ENCODE results near the gene ANKRD30B. TPM values are rescaled to one million over a fixed set of nuclear protein-coding genes. Genes with fewer than 3 reads are reported as not detected.
"Not testable (repeated sequence)": the region's sequence is repeated elsewhere in the genome, so short reads cannot be mapped to it uniquely, and the experiment has no call there.

The ANKRD30B gene
- total RNA-seq, 4 donors from 2014 or later = 0.10 TPM; not detected in 3

GRCh38 chr18:14767474-14767873 lies 19.5 kb downstream of the ANKRD30B start:
- no peak for TF ChIP-seq CTCF (IDR thresholded peaks at IDR 0.05)
- TF ChIP-seq POLR2A (IDR thresholded peaks at IDR 0.05) = no peak
- DNase-seq (ENCODE audit: low spot score in 2 of 2) = no peak
- no peak overlapping the region for H3K4me3 ChIP-seq (ENCODE audit: low read depth, poor library complexity, severe bottlenecking)
- intact Hi-C loops (cut with DNase I; ENCODE audit: low total_unique reads) = no loop called here

- TF ChIP-seq POLR2A (IDR thresholded peaks at IDR 0.05) (no peak), CTCF (IDR thresholded peaks at IDR 0.05) (no peak)
These were observed 20.3 kb downstream of the ANKRD30B start for GRCh38 chr18:14768241-14768640.

GRCh38 chr18:14769381-14769780 lies 21.4 kb downstream of the ANKRD30B start:
- 81 to 82% methylated on average over 2 of the region's 2 CpGs for WGBS, 2 donors
- TF ChIP-seq POLR2A (IDR thresholded peaks at IDR 0.05) (no peak), CTCF (IDR thresholded peaks at IDR 0.05) (no peak)
- DNase-seq (ENCODE audit: low spot score in 2 of 2) = no peak
- intact Hi-C loops (cut with DNase I; ENCODE audit: low total_unique reads) = no loop called here
- no peak overlapping the region for H3K4me3 ChIP-seq (ENCODE audit: low read depth, poor library complexity, severe bottlenecking)

More at GRCh38 chr18:14768241-14768640, 20.3 kb downstream of the ANKRD30B start:
- DNase-seq (ENCODE audit: low spot score in 2 of 2) = no peak
- intact Hi-C loops (cut with DNase I; ENCODE audit: low total_unique reads) = no loop called here
- WGBS, 2 donors = 9 to 23% methylated on average over 1 of the region's 1 CpG
- no peak overlapping the region for H3K4me3 ChIP-seq (ENCODE audit: low read depth, poor library complexity, severe bottlenecking)

- no peak overlapping the region for H3K4me3 ChIP-seq (ENCODE audit: low read depth, poor library complexity, severe bottlenecking)
- TF ChIP-seq POLR2A (IDR thresholded peaks at IDR 0.05) = no peak
- TF ChIP-seq CTCF (IDR thresholded peaks at IDR 0.05) = no peak
- WGBS, 2 donors = 65 to 80% methylated on average over 2 of the region's 2 CpGs
- intact Hi-C loops (cut with DNase I; ENCODE audit: low total_unique reads) = no loop called here
- DNase-seq (ENCODE audit: low spot score in 2 of 2) = no peak
These were observed 28.8 kb downstream of the ANKRD30B start for GRCh38 chr18:14776801-14777200.

GRCh38 chr18:14781671-14782070 lies 33.7 kb downstream of the ANKRD30B start:
- 80 to 84% methylated on average over 3 of the region's 3 CpGs for WGBS, 2 donors
- H3K4me3 ChIP-seq (ENCODE audit: low read depth, poor library complexity, severe bottlenecking) = no peak overlapping the region
- no peak for DNase-seq (ENCODE audit: low spot score in 2 of 2)
- TF ChIP-seq CTCF (IDR thresholded peaks at IDR 0.05) = no peak
- no peak for TF ChIP-seq POLR2A (IDR thresholded peaks at IDR 0.05)
- intact Hi-C loops (cut with DNase I; ENCODE audit: low total_unique reads) = no loop called here

GRCh38 chr18:14784133-14784532 lies 36.2 kb downstream of the ANKRD30B start:
- TF ChIP-seq POLR2A (IDR thresholded peaks at IDR 0.05) (no peak), CTCF (IDR thresholded peaks at IDR 0.05) (no peak)
- WGBS, 2 donors = 57 to 64% methylated on average over 2 of the region's 2 CpGs
- H3K4me3 ChIP-seq (ENCODE audit: low read depth, poor library complexity, severe bottlenecking) = no peak overlapping the region
- intact Hi-C loops (cut with DNase I; ENCODE audit: low total_unique reads) = no loop called here
- DNase-seq (ENCODE audit: low spot score in 2 of 2) = no peak

GRCh38 chr18:14796876-14797275 lies 48.9 kb downstream of the ANKRD30B start:
- DNase-seq (ENCODE audit: low spot score in 2 of 2); H3K4me3 ChIP-seq (ENCODE audit: low read depth, poor library complexity, severe bottlenecking); intact Hi-C loops (cut with DNase I; ENCODE audit: low total_unique reads): not testable (repeated sequence)
- WGBS, 2 donors = 70 to 77% methylated on average over 3 of the region's 3 CpGs

GRCh38 chr18:14797969-14798764 lies 50.2 kb downstream of the ANKRD30B start:
- intact Hi-C loops (cut with DNase I; ENCODE audit: low total_unique reads); DNase-seq (ENCODE audit: low spot score in 2 of 2); H3K4me3 ChIP-seq (ENCODE audit: low read depth, poor library complexity, severe bottlenecking): not testable (repeated sequence)
- 85 to 90% methylated on average over 12 of the region's 12 CpGs for WGBS, 2 donors
